AG04450 (cell line): ENCODE results near the gene ITGBL1. TPM values are rescaled to one million over a fixed set of nuclear protein-coding genes. Genes with fewer than 3 reads are reported as not detected.

Experiments
- CTCF ChIA-PET: fragments of 300-600, 350-600 bp; formaldehyde crosslinking; extraction: SDS; loops from one replicate; lab custom pipeline; 2022; ENCODE audit warnings: antibody characterized with exemption, inconsistent platforms; lab: Charles Lee
- POLR2A ChIA-PET: fragments of 350-600 bp; formaldehyde crosslinking; extraction: SDS; loops from one replicate; lab custom pipeline; 2021; ENCODE audit warnings: antibody characterized with exemption, inconsistent platforms; lab: Yijun Ruan, JAX
- DNase-seq: peaks from one replicate; pipeline ENCODE4 v3.0.0-alpha.2; 2011; ENCODE audit warnings: low read depth, low spot score
- H3K27ac ChIP-seq: one replicate; pipeline ENCODE4 v1.5.1; 2012; ENCODE audit warnings: low read depth, low read length, control low read depth
- H3K27me3 ChIP-seq: one replicate; pipeline ENCODE4 v1.6.0; 2012; ENCODE audit warnings: low read length; ENCODE audit not compliant: control insufficient read depth, insufficient read depth
- H3K4me3 ChIP-seq: 2 replicates; pipeline ENCODE4 v1.5.1; 2011; ENCODE audit warnings: mild to moderate bottlenecking, low read depth, low read length, control low read depth
- H3K9me3 ChIP-seq: 2 replicates; pipeline ENCODE4 v1.5.1; 2012; ENCODE audit warnings: low read length; ENCODE audit not compliant: control insufficient read depth, insufficient read depth
- CTCF ChIP-seq: IDR thresholded peaks from 2 replicates; pipeline ENCODE4 v1.5.1; 2011; ENCODE audit warnings: low read depth, low read length, control low read depth, inconsistent platforms
- polyA plus RNA-seq: library from polyadenylated mRNA; depleted of rRNA; stranded (reverse); fragments of >200 nt; gene quantifications from 2 replicates; pipeline ENCODE4 v1.2.3, GENCODE V29; 2011

The ITGBL1 gene
- polyA plus RNA-seq, 1 experiment, result 17.1 TPM

DNA sequence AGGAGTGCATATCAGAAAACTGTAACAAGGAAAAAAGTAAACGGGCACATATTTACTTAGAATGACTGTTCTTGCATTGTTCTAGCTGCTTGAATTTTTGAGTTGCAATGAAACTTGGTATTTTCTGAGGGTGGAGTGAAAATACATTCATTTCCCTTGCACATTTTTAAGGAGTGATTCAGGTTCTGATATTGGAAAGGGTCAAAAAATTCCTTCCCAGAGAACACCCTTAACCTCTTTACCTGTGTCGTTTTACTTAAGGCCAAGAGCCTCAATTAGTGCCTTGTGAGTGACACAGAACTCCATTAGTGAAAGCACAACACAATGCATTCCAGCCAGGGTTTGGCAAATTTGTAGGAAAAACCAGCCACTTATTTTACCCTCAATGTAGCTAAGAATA, 2.3 kb downstream of the ITGBL1 start:
- Histone ChIP-seq H3K27ac (no peak overlapping the region), H3K4me3 (no peak overlapping the region), H3K27me3 (no peaks in the 10 kb centered on the region), H3K9me3 (no peaks in the 10 kb centered on the region)
- POLR2A ChIA-PET, result no interaction called here
- TF ChIP-seq CTCF, result no peak
- CTCF ChIA-PET, result interaction anchor here (0.6 to 2.3 kb wide), 2 partner anchors 12 to 310 kb away, joined by 4 to 8 read pairs; no protein-coding TSS in a partner anchor
- no peak for DNase-seq

- CTCF ChIA-PET, result interaction anchor here (2.3 kb wide), 1 partner anchor 311 kb away, joined by 8 read pairs; no protein-coding TSS in a partner anchor
- H3K4me3 ChIP-seq, result no peak overlapping the region
- peak overlapping the region; percentile 87 for H3K27ac ChIP-seq
- POLR2A ChIA-PET, result no interaction called here
- H3K9me3 ChIP-seq, result no peaks in the 10 kb centered on the region
- DNase-seq, result peak; percentile 79
- TF ChIP-seq CTCF, result no peak
- H3K27me3 ChIP-seq, result no peaks in the 10 kb centered on the region
These were observed 3.4 kb downstream of the ITGBL1 start for GRCh38 chr13:101455863-101456262.

GRCh38 chr13:101457176-101457575, 4.7 kb downstream of the ITGBL1 start:
- POLR2A ChIA-PET, result no interaction called here
- CTCF ChIA-PET, result interaction anchor here (1.0 to 1.2 kb wide), 3 partner anchors 17 to 312 kb away, joined by 3 to 4 read pairs (median 3); no protein-coding TSS in a partner anchor
- no peaks in the 10 kb centered on the region for H3K9me3 ChIP-seq
- H3K4me3 ChIP-seq, result no peak overlapping the region
- no peak for DNase-seq
- H3K27me3 ChIP-seq, result no peaks in the 10 kb centered on the region
- no peak overlapping the region for H3K27ac ChIP-seq
- TF ChIP-seq CTCF, result no peak

- TF ChIP-seq CTCF, result no peak
- Histone ChIP-seq H3K9me3 (no peaks in the 10 kb centered on the region), H3K27ac (no peak overlapping the region), H3K27me3 (no peaks in the 10 kb centered on the region), H3K4me3 (no peak overlapping the region)
- no peak for DNase-seq
- POLR2A ChIA-PET, result no interaction called here
- CTCF ChIA-PET, result interaction anchor here (12.7 kb wide), 1 partner anchor 321 kb away, joined by 180 read pairs; no protein-coding TSS in a partner anchor
These were observed 13.4 kb downstream of the ITGBL1 start for GRCh38 chr13:101465877-101466276.

DNA sequence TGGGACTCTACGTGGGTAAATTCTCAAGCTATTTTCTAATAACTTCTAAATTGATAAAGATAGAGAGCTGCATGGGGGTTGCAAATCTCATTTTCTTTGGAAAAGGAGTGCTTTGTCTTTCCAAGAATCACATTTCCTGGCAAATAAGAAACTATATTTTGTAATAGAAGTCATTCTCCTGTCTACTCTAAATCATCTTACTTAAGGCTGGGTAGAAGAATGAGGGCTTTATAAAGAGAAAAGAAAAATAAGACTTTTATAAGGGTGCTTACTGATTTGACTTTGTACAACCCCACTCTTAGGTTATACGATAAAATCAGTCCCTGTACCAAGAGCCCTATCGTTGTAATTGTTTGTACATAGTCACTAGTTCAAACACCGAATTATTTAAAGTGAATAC, 14.9 kb downstream of the ITGBL1 start:
- DNase-seq, result no peak
- Histone ChIP-seq H3K27me3 (no peaks in the 10 kb centered on the region), H3K4me3 (no peak overlapping the region), H3K9me3 (no peaks in the 10 kb centered on the region), H3K27ac (no peak overlapping the region)
- POLR2A ChIA-PET, result no interaction called here
- CTCF ChIA-PET, result interaction anchor here (1.3 to 12.7 kb wide), 2 partner anchors 290 to 323 kb away, joined by 3 to 180 read pairs; no protein-coding TSS in a partner anchor
- TF ChIP-seq CTCF, result no peak
